Stomach (tissue), 4 donors: Measurements from ENCODE around the gene SH3D21.

Experiments
- POLR2A ChIP-seq, 4 donors: fragments of 450-650 bp; IDR thresholded peaks; one replicate each; pipeline ENCODE4 v1.6.1; 2016; ENCODE audit warnings: antibody characterized with exemption in 4 of 4, control low read depth in 2 of 4, mild to moderate bottlenecking in 1 of 4, moderate library complexity in 1 of 4
- TF ChIP-seq, protein P1 (sequence below), 7 experiments: fragments of 450-650 bp in 4 of 7; fragments of 200-600 bp in 3 of 7; sonication (generic) in 3 of 7; IDR thresholded peaks; one replicate each; pipeline ENCODE4 v1.5.1; 2016 to 2019; ENCODE audit warnings: antibody characterized with exemption in 7 of 7, control low read depth in 2 of 7, mild to moderate bottlenecking in 1 of 7

DNA sequence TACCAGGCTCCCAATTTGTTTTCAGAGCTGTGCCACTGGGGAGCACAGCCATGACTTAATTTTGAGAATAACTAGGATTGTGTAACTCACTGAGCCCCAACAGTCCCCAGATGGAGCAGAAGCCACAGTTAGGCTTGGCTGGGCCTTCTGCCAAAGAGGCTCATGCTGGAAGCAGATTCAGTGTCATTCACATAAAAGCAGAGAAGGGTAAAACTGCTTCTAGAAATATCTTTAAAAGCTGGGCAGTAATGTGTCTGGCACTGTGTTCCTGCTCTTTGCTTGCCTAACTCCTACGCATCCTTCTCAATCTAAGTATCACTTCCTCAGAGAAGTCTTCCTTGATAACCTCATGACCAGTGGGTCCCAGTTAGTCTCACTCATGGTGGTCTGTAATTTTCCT, 59.2 kb downstream of the SH3D21 start:
- TF ChIP-seq, protein P1, sequence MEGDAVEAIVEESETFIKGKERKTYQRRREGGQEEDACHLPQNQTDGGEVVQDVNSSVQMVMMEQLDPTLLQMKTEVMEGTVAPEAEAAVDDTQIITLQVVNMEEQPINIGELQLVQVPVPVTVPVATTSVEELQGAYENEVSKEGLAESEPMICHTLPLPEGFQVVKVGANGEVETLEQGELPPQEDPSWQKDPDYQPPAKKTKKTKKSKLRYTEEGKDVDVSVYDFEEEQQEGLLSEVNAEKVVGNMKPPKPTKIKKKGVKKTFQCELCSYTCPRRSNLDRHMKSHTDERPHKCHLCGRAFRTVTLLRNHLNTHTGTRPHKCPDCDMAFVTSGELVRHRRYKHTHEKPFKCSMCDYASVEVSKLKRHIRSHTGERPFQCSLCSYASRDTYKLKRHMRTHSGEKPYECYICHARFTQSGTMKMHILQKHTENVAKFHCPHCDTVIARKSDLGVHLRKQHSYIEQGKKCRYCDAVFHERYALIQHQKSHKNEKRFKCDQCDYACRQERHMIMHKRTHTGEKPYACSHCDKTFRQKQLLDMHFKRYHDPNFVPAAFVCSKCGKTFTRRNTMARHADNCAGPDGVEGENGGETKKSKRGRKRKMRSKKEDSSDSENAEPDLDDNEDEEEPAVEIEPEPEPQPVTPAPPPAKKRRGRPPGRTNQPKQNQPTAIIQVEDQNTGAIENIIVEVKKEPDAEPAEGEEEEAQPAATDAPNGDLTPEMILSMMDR (IDR thresholded peaks at IDR 0.05): no peak
- no peak for TF ChIP-seq POLR2A (IDR thresholded peaks at IDR 0.05)
